Right lobe of liver (tissue), 4 donors: ENCODE data around the gene IFI30.

Source experiments
- CTCF ChIP-seq, 4 donors: fragments of 200-600 bp in 3 of 4; fragments of 450-650 bp in 1 of 4; IDR thresholded peaks; one replicate each; pipeline versions ENCODE4 v1.5.1 to v1.8.0; 2016 to 2022; ENCODE audit warnings: antibody characterized with exemption in 4 of 4, mild to moderate bottlenecking in 2 of 4
- POLR2A ChIP-seq: fragments of 450-650 bp; IDR thresholded peaks from one replicate; pipeline ENCODE4 v1.6.1; 2017; ENCODE audit warnings: antibody characterized with exemption, mild to moderate bottlenecking
- donor health status: DM: no; HTN: no; CAD: no.
- donor health status: DM: no; HTN: no; CAD: no.
- donor health status: DM: no; HTN: yes; CAD: no.

- no peak for TF ChIP-seq CTCF (IDR thresholded peaks at IDR 0.05)
- no peak for TF ChIP-seq POLR2A
Observed at GRCh38 chr19:18221815-18222725, 48.5 kb downstream of the IFI30 start.
